Epithelial cell of proximal tubule (primary cell): ENCODE data around the gene CATSPERZ. TPM values are rescaled to one million over a fixed set of nuclear protein-coding genes. Genes with fewer than 3 reads are reported as not detected.

Source experiments
- DNase-seq: peaks from one replicate; pipeline ENCODE4 v3.0.0-alpha.2; 2011; ENCODE audit warnings: low read depth
- H3K4me3 ChIP-seq: 2 replicates; pipeline ENCODE4 v1.5.1; 2011; ENCODE audit warnings: low read depth, mild to moderate bottlenecking, low read length
- total RNA-seq: library from RNA; depleted of rRNA; stranded (reverse); fragments of >200 nt; gene quantifications from 2 replicates; pipeline ENCODE4 v1.2.3, GENCODE V29; 2015
- TF ChIP-seq, protein P1 (sequence below): conservative IDR thresholded peaks from 2 replicates; pipeline ENCODE4 v1.5.1; 2012; ENCODE audit warnings: low read depth, mild to moderate bottlenecking, low read length

CATSPERZ gene
- total RNA-seq, 1 donor from 2014 or later: not detected

- no peak for DNase-seq
- TF ChIP-seq, protein P1, sequence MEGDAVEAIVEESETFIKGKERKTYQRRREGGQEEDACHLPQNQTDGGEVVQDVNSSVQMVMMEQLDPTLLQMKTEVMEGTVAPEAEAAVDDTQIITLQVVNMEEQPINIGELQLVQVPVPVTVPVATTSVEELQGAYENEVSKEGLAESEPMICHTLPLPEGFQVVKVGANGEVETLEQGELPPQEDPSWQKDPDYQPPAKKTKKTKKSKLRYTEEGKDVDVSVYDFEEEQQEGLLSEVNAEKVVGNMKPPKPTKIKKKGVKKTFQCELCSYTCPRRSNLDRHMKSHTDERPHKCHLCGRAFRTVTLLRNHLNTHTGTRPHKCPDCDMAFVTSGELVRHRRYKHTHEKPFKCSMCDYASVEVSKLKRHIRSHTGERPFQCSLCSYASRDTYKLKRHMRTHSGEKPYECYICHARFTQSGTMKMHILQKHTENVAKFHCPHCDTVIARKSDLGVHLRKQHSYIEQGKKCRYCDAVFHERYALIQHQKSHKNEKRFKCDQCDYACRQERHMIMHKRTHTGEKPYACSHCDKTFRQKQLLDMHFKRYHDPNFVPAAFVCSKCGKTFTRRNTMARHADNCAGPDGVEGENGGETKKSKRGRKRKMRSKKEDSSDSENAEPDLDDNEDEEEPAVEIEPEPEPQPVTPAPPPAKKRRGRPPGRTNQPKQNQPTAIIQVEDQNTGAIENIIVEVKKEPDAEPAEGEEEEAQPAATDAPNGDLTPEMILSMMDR: peak; percentile 42
- H3K4me3 ChIP-seq: peak overlapping the region; percentile 97
These were observed 16.6 kb downstream of the CATSPERZ start for GRCh38 chr11:64316672-64317324.

DNA sequence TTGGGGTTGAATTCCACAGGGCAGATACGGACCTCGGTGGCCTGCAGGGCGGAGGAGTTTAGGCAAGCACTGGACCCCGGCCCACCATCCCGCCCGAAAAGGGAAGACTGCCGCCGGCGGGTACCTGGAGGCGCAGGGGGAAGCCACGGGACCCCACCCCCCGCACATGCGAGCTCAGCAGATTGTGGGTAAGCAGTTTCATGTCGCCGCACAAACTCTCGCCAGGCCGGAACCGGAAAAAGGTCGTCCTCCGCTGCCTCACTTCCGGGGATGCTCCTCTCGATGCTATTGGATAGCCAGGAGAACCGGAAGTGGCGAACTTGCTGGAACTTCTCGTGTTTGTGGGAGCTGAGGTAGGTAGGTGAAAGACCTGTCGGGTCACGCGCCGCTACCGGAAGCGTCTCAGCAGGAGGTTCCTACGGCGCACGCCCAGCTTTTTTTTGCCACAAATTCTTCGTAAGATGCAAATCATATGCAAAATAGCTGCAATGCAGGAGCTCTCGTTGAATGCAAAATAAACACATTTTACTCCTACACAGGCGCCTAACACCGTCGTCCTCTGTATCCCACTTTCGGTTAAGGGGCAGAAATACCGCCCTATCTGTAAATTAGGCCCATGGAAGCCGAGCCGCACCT lies 17.3 kb downstream of the CATSPERZ start, which contains the start of gene TRMT112:
Gene TRMT112, minus strand, starts transcription at position 235 of the 636 bp plus-strand sequence. Its CDS starts 33 bp downstream, at position 202.
- peak; percentile 98 for DNase-seq
- TF ChIP-seq, protein P1: no peak
- H3K4me3 ChIP-seq: peak within 1 kb of the TSS; percentile 97

DNA sequence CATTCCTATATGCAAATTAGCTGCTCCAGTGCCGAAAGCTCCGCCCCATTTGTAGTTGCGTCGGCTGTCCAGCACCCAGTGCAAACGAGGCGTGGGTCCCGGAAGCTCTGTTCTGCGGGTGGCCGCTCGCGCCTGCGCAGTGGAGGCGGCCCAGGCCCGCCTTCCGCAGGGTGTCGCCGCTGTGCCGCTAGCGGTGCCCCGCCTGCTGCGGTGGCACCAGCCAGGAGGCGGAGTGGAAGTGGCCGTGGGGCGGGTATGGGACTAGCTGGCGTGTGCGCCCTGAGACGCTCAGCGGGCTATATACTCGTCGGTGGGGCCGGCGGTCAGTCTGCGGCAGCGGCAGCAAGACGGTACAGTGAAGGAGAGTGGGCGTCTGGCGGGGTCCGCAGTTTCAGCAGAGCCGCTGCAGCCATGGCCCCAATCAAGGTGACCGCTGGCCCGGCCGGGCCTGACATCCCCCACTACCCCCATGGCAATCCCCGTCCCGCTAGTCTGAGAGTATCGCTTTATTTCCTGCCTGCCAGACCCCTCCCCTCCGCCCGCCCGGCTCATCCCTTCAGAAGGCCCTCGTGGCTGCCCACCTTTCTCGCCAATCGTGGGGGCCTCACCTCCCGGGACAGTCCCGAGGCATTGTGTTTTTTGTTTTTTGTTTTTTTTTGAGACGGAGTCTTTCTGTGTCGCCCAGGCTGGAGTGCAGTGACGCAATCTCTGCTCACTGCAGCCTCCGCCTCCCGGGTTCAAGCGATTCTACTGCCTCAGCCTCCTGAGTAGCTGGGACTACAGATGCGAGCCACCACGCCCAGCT lies 18.0 kb downstream of the CATSPERZ start, which contains the start of gene PRDX5:
Gene PRDX5, plus strand, starts transcription at position 161 of the 805 bp plus-strand sequence. Its CDS starts 95 bp downstream, at position 256.
- H3K4me3 ChIP-seq: peak within 1 kb of the TSS; percentile 97
- peak; percentile 86 for DNase-seq
- TF ChIP-seq, protein P1: peak; percentile 25

GRCh38 chr11:64318766-64319761 lies 18.9 kb downstream of the CATSPERZ start:
- TF ChIP-seq, protein P1: no peak
- no peak for DNase-seq
- peak overlapping the region; percentile 97 for H3K4me3 ChIP-seq

GRCh38 chr11:64320556-64320955 lies 20.4 kb downstream of the CATSPERZ start:
- DNase-seq: no peak
- no peak overlapping the region for H3K4me3 ChIP-seq
- TF ChIP-seq, protein P1: no peak

DNA sequence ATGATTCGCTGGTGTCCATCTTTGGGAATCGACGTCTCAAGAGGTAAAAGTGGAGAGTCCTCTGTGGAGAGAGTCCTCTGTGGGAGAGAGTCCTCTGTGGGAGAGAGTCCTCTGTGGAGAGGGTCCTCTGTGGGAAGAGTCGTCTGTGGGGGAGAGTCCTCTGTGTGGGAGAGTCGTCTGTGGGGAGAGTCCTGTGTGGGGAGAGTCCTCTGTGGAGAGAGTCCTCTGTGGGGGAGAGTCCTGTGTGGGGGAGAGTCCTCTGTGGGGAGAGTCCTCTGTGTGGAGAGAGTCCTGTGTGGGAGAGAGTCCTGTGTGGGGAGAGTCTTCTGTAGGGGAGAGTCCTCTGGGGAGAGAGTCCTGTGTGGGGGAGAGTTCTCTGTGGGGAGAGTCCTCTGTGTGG lies 20.9 kb downstream of the CATSPERZ start:
- H3K4me3 ChIP-seq: no peak overlapping the region
- DNase-seq: no peak
- TF ChIP-seq, protein P1: no peak
